Measurements from ENCODE around the gene AANAT. TPM values are rescaled to one million over a fixed set of nuclear protein-coding genes. Genes with fewer than 3 reads are reported as not detected.
A peak's percentile ranks its signal among the peaks of the same experiment; 100 is the strongest.

The AANAT gene
- total RNA-seq, 3 donors from 2014 or later (not counting 1 experiment from before 2014, with no cell fraction given): 0.28 to 0.50 TPM; not detected in 1

DNA sequence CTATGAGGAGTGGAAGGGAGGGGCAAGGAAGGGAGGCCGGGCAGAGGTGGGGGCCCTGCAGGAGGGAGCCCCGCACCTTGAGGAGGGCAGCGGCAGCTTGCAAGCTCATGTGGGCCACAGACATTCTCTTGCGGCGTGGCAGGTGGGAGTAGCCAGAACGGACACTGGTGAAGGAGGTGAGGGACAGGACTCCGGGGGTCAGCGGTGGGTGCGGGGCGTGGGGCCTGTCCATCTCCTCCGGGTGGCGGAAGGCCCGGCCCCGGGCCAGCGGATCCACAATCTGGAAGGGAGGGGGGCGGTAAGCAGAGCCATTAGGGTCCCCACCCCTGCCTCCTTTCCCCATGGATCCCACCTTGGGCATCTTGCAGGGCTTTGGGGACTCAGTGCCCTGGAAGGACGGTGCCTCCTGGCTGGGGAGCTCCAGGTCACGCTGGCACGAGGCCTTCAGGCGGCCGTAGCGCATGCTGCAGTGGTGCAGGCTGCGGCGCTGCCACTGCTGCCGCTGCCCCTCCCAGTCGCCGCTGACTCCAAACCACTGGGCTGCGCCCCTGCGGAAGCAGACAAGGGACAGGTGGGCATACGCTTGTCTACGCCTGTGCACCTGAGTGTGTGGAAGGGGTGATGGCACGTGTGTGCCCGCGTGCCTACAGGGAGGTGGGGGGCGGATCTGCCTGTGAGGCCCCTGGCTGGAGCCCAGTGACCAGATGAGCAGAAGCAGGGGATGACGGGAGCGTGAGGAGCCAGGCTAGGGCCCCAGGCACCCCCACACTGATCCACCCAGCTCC, 11.5 kb downstream of the AANAT start:
- intact Hi-C loops (cut with micrococcal nuclease): no loop called here
- Histone ChIP-seq H3K36me3 (ENCODE audit: control insufficient read depth, insufficient read depth, low read length) (peaks cover 56% of the 10 kb centered on the region), H3K9me3 (ENCODE audit: control insufficient read depth, insufficient read depth, low read length) (no peaks in the 10 kb centered on the region), H3K4me1 (ENCODE audit: control insufficient read depth, insufficient read depth, low read length) (peaks cover 39% of the 10 kb centered on the region), H3K27ac (ENCODE audit: low read length) (no peak overlapping the region), H3K4me3 (ENCODE audit: low read length) (no peak overlapping the region), H3K27me3 (ENCODE audit: control insufficient read depth, insufficient read depth, low read length) (no peaks in the 10 kb centered on the region)
- Mint-ChIP-seq H3K36me3 (no peaks in the 10 kb centered on the region), H3K27ac (no peak overlapping the region), H3K27me3 (ENCODE audit: low read depth in 2 of 2) (no peaks in the 10 kb centered on the region), H3K9me3 (no peaks in the 10 kb centered on the region), H3K4me1 (peaks cover 10 to 20% of the 10 kb centered on the region in 2 donors), H3K4me3 (peak overlapping the region; percentile 13)
- TF ChIP-seq, protein P1, sequence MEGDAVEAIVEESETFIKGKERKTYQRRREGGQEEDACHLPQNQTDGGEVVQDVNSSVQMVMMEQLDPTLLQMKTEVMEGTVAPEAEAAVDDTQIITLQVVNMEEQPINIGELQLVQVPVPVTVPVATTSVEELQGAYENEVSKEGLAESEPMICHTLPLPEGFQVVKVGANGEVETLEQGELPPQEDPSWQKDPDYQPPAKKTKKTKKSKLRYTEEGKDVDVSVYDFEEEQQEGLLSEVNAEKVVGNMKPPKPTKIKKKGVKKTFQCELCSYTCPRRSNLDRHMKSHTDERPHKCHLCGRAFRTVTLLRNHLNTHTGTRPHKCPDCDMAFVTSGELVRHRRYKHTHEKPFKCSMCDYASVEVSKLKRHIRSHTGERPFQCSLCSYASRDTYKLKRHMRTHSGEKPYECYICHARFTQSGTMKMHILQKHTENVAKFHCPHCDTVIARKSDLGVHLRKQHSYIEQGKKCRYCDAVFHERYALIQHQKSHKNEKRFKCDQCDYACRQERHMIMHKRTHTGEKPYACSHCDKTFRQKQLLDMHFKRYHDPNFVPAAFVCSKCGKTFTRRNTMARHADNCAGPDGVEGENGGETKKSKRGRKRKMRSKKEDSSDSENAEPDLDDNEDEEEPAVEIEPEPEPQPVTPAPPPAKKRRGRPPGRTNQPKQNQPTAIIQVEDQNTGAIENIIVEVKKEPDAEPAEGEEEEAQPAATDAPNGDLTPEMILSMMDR (IDR thresholded peaks at IDR 0.05): no peak
- WGBS (ENCODE audit: insufficient coverage): 95% methylated on average over 37 of the region's 37 CpGs
- ATAC-seq (no peak), DNase-seq (no peak)

DNA sequence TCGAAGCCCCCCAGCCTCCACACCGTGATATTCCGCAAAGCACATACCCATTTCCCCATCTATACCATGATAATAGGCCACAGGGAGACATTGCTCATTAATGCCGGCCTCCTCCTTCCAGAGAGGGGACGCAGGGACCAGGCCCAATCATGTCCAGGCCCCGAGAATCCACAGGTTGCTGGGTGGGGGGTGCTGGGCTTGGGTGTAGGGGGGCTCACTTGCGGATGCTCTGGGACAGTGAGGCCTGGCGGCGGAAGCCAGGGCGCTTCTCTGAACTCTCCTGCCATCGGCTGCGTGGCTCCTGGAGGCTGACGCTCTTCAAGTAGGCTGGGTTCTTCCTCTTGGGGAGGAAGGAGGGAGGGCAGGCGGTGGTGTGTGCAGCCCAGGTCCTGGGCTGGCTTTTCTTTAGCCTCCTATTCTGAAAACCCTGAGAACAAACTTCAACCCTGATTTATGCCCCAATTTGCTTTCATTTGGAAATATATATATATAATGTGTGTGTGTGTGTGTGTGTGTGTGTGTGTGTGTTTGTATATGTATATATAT, 12.2 kb downstream of the AANAT start:
- no peaks in the 10 kb centered on the region for H3K9me3 ChIP-seq (ENCODE audit: control insufficient read depth, insufficient read depth, low read length)
- H3K27me3 ChIP-seq (ENCODE audit: control insufficient read depth, insufficient read depth, low read length): no peaks in the 10 kb centered on the region
- no peak for DNase-seq
- H3K27ac Mint-ChIP-seq: no peak overlapping the region
- no peaks in the 10 kb centered on the region for H3K36me3 Mint-ChIP-seq
- no peaks in the 10 kb centered on the region for H3K27me3 Mint-ChIP-seq (ENCODE audit: low read depth in 2 of 2)
- H3K4me1 ChIP-seq (ENCODE audit: control insufficient read depth, insufficient read depth, low read length): peaks cover 44% of the 10 kb centered on the region
- no peak for ATAC-seq
- no peaks in the 10 kb centered on the region for H3K9me3 Mint-ChIP-seq
- peaks cover 10 to 25% of the 10 kb centered on the region in 2 donors for H3K4me1 Mint-ChIP-seq
- no peak overlapping the region for H3K4me3 Mint-ChIP-seq
- H3K27ac ChIP-seq (ENCODE audit: low read length): no peak overlapping the region
- intact Hi-C loops (cut with micrococcal nuclease): no loop called here
- H3K36me3 ChIP-seq (ENCODE audit: control insufficient read depth, insufficient read depth, low read length): peaks cover 49% of the 10 kb centered on the region
- TF ChIP-seq, protein P1 (IDR thresholded peaks at IDR 0.05): no peak
- WGBS (ENCODE audit: insufficient coverage): 79% methylated on average over 13 of the region's 14 CpGs
- no peak overlapping the region for H3K4me3 ChIP-seq (ENCODE audit: low read length)

- ATAC-seq: no peak
- no peak overlapping the region for H3K4me3 Mint-ChIP-seq
These were observed 13.2 kb downstream of the AANAT start for GRCh38 chr17:76480632-76481031.

More at GRCh38 chr17:76480632-76481031, 13.2 kb downstream of the AANAT start:
- WGBS (ENCODE audit: insufficient coverage): 41% methylated on average over 15 of the region's 15 CpGs
- H3K4me1 Mint-ChIP-seq: peaks cover 13 to 30% of the 10 kb centered on the region in 2 donors
- no peak for DNase-seq
- Histone ChIP-seq H3K4me3 (ENCODE audit: low read length) (no peak overlapping the region), H3K36me3 (ENCODE audit: control insufficient read depth, insufficient read depth, low read length) (peaks cover 40% of the 10 kb centered on the region), H3K27me3 (ENCODE audit: control insufficient read depth, insufficient read depth, low read length) (no peaks in the 10 kb centered on the region), H3K27ac (ENCODE audit: low read length) (peak overlapping the region; percentile 69), H3K4me1 (ENCODE audit: control insufficient read depth, insufficient read depth, low read length) (peaks cover 53% of the 10 kb centered on the region), H3K9me3 (ENCODE audit: control insufficient read depth, insufficient read depth, low read length) (no peaks in the 10 kb centered on the region)
- intact Hi-C loops (cut with micrococcal nuclease): no loop called here
- no peaks in the 10 kb centered on the region for H3K9me3 Mint-ChIP-seq
- H3K27ac Mint-ChIP-seq: peak overlapping the region; percentile 41 to 75
- no peaks in the 10 kb centered on the region for H3K27me3 Mint-ChIP-seq (ENCODE audit: low read depth in 2 of 2)
- TF ChIP-seq, protein P1 (IDR thresholded peaks at IDR 0.05): no peak
- no peaks in the 10 kb centered on the region for H3K36me3 Mint-ChIP-seq
